Measurements from ENCODE around the gene CHAF1A. TPM values are rescaled to one million over a fixed set of nuclear protein-coding genes. Genes with fewer than 3 reads are reported as not detected.

The CHAF1A gene
- polyA plus RNA-seq, 1 donor from 2014 or later: 9.4 TPM

- no peaks in the 10 kb centered on the region for H3K9me2 ChIP-seq (ENCODE audit: insufficient read depth, low read length)
- H3K36me3 ChIP-seq (ENCODE audit: insufficient read depth, low read length): no peaks in the 10 kb centered on the region
- H3K79me2 ChIP-seq (replicated peaks; ENCODE audit: insufficient read depth, low read length): no peaks in the 10 kb centered on the region
- no peaks in the 10 kb centered on the region for H3K27me3 ChIP-seq (ENCODE audit: insufficient read depth, low read depth, low read length)
- H3F3A ChIP-seq (ENCODE audit: insufficient read depth, low read length, poor library complexity, severe bottlenecking): no peaks in the 10 kb centered on the region
- H2AFZ ChIP-seq (ENCODE audit: low read depth, low read length): no peak overlapping the region
- no peak overlapping the region for H3K9ac ChIP-seq (ENCODE audit: low read length)
- H3K4me2 ChIP-seq (ENCODE audit: low read length): no peak overlapping the region
- no peaks in the 10 kb centered on the region for H3K9me3 ChIP-seq (ENCODE audit: low read length)
- no peak for TF ChIP-seq CTCF (IDR thresholded peaks at IDR 0.05; ENCODE audit: poor library complexity, severe bottlenecking)
- TF ChIP-seq EZH2 (IDR thresholded peaks at IDR 0.05; ENCODE audit: borderline replicate concordance, insufficient read depth, low read length, poor library complexity, severe bottlenecking): no peak
- TF ChIP-seq SMC3 (conservative IDR thresholded peaks at IDR 0.05; ENCODE audit: poor library complexity): no peak
- no peak for TF ChIP-seq TAF1 (IDR thresholded peaks at IDR 0.05; ENCODE audit: low read depth)
- no peaks in the 10 kb centered on the region for H4K20me1 ChIP-seq (ENCODE audit: insufficient read depth)
- H3K27ac ChIP-seq (ENCODE audit: low read length): no peak overlapping the region
- no peak overlapping the region for H3K4me3 ChIP-seq (ENCODE audit: low read length)
These were observed 30.1 kb upstream of the CHAF1A start for GRCh38 chr19:4372165-4373012.

- no peaks in the 10 kb centered on the region for H3K36me3 ChIP-seq (ENCODE audit: insufficient read depth, low read length)
- no peak overlapping the region for H3K9ac ChIP-seq (ENCODE audit: low read length)
These were observed 29.4 kb upstream of the CHAF1A start for GRCh38 chr19:4373013-4373367.

More at GRCh38 chr19:4373013-4373367, 29.4 kb upstream of the CHAF1A start:
- Histone ChIP-seq H3K27me3 (ENCODE audit: insufficient read depth, low read depth, low read length) (no peaks in the 10 kb centered on the region), H3K79me2 (replicated peaks; ENCODE audit: insufficient read depth, low read length) (no peaks in the 10 kb centered on the region), H3F3A (ENCODE audit: insufficient read depth, low read length, poor library complexity, severe bottlenecking) (no peaks in the 10 kb centered on the region), H3K9me3 (ENCODE audit: low read length) (no peaks in the 10 kb centered on the region), H2AFZ (ENCODE audit: low read depth, low read length) (no peak overlapping the region), H3K4me3 (ENCODE audit: low read length) (no peak overlapping the region), H3K27ac (ENCODE audit: low read length) (no peak overlapping the region), H3K9me2 (ENCODE audit: insufficient read depth, low read length) (no peaks in the 10 kb centered on the region), H3K4me2 (ENCODE audit: low read length) (no peak overlapping the region), H4K20me1 (ENCODE audit: insufficient read depth) (no peaks in the 10 kb centered on the region)
- no peak for TF ChIP-seq RAD21 (conservative IDR thresholded peaks at IDR 0.05)
- no peak for TF ChIP-seq REST (IDR thresholded peaks at IDR 0.05; ENCODE audit: borderline replicate concordance)
- no peak for TF ChIP-seq EP300 (conservative IDR thresholded peaks at IDR 0.05; ENCODE audit: poor library complexity, severe bottlenecking)
- no peak for TF ChIP-seq TAF1 (IDR thresholded peaks at IDR 0.05; ENCODE audit: low read depth)
- TF ChIP-seq EZH2 (IDR thresholded peaks at IDR 0.05; ENCODE audit: borderline replicate concordance, insufficient read depth, low read length, poor library complexity, severe bottlenecking): no peak
- TF ChIP-seq POLR2AphosphoS5 (IDR thresholded peaks at IDR 0.05): no peak
- no peak for TF ChIP-seq MXI1 (conservative IDR thresholded peaks at IDR 0.05; ENCODE audit: poor library complexity, severe bottlenecking)
- TF ChIP-seq SMC3 (conservative IDR thresholded peaks at IDR 0.05; ENCODE audit: poor library complexity): no peak
- TF ChIP-seq CTCF (IDR thresholded peaks at IDR 0.05; ENCODE audit: poor library complexity, severe bottlenecking): no peak
